B cell (primary cell): ENCODE data around the gene FNDC7.

ENCODE experiments used
- CTCF ChIP-seq: fragments of 200-600 bp; IDR thresholded peaks from one replicate; pipeline ENCODE4 v1.8.0; 2022; ENCODE audit warnings: antibody characterized with exemption, mild to moderate bottlenecking
- EZH2 ChIP-seq: IDR thresholded peaks from 2 replicates; pipeline ENCODE4 v1.6.1; 2012; ENCODE audit warnings: borderline replicate concordance, low read depth, mild to moderate bottlenecking, moderate library complexity, low read length; ENCODE audit not compliant: insufficient read depth, poor library complexity, severe bottlenecking

- TF ChIP-seq CTCF (no peak), EZH2 (no peak)
These were observed 21.4 kb upstream of the FNDC7 start for GRCh38 chr1:108691128-108691941.
